ENCODE results near the gene FARP1.

Gene FARP1

GRCh38 chr13:98459171-98459681 is 316.3 kb downstream of the FARP1 start:
- H3K4me3 ChIP-seq (ENCODE audit: low read depth, low read length), result no peak overlapping the region
- TF ChIP-seq, protein P1, sequence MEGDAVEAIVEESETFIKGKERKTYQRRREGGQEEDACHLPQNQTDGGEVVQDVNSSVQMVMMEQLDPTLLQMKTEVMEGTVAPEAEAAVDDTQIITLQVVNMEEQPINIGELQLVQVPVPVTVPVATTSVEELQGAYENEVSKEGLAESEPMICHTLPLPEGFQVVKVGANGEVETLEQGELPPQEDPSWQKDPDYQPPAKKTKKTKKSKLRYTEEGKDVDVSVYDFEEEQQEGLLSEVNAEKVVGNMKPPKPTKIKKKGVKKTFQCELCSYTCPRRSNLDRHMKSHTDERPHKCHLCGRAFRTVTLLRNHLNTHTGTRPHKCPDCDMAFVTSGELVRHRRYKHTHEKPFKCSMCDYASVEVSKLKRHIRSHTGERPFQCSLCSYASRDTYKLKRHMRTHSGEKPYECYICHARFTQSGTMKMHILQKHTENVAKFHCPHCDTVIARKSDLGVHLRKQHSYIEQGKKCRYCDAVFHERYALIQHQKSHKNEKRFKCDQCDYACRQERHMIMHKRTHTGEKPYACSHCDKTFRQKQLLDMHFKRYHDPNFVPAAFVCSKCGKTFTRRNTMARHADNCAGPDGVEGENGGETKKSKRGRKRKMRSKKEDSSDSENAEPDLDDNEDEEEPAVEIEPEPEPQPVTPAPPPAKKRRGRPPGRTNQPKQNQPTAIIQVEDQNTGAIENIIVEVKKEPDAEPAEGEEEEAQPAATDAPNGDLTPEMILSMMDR (IDR thresholded peaks at IDR 0.05; ENCODE audit: control insufficient read depth, extremely low read depth, insufficient read depth), result no peak
- DNase-seq (ENCODE audit: low read depth), result no peak

GRCh38 chr13:98459721-98460370 is 317.0 kb downstream of the FARP1 start:
- no peak for DNase-seq (ENCODE audit: low read depth)
- no peak overlapping the region for H3K4me3 ChIP-seq (ENCODE audit: low read depth, low read length)
- TF ChIP-seq, protein P1 (IDR thresholded peaks at IDR 0.05; ENCODE audit: control insufficient read depth, extremely low read depth, insufficient read depth), result no peak

DNA sequence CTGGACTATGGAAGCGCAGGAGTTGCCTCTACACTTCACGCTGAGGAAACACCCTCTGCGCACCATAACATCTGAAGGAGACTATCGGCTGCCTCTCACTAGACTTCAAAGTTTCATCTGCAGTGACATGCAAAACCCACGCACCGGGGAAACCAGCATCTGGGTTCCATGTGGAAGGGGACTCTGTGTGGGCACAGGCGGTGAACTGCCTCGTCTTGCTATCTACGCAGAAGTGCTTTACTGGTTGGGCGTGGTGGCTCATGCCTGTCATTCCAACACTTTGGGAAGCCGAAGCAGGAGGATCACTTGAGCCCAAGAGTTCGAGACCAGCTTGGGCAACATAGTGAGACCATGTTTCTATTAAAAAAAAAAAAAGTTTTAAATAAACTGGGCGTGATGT is 317.6 kb downstream of the FARP1 start:
- no peak overlapping the region for H3K4me3 ChIP-seq (ENCODE audit: low read depth, low read length)
- no peak for DNase-seq (ENCODE audit: low read depth)
- TF ChIP-seq, protein P1 (IDR thresholded peaks at IDR 0.05; ENCODE audit: control insufficient read depth, extremely low read depth, insufficient read depth), result no peak

DNA sequence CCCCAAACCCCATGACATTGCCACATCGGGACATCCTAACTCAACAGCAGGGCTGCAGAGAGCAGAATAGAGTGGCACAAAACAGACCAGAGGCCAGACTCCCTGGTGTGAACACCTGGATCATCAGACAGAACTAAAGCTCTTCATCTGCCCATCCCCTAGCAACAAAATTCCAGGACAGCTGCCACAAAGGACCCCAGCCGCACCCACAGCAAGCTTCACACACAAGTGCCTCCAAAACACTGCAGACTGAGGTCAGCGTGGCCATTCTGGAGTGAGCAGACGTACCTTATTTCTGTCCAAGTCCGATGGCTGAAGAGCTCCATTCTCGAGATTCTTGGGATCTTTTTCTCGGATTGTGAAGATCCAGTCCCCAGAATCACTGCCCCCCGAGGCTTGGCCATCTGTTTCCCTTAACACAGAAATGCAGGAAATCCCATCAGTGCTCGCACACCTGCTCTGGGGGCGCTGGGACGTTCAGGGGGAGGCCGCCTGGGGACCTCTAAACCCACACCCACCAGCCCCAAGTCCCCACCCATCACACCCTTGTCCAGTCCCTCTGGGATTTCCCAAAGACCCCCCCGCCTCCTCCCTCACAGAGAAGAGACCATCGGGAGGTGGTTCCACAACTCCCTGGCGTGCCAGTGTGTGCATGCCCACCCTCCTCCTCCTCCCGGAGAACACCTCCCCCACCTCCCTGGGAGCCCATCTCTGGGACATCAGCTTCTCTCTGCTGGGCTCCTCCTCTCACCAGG is 318.8 kb downstream of the FARP1 start:
- no peak for DNase-seq (ENCODE audit: low read depth)
- H3K4me3 ChIP-seq (ENCODE audit: low read depth, low read length), result no peak overlapping the region
- TF ChIP-seq, protein P1 (IDR thresholded peaks at IDR 0.05; ENCODE audit: control insufficient read depth, extremely low read depth, insufficient read depth), result no peak

DNA sequence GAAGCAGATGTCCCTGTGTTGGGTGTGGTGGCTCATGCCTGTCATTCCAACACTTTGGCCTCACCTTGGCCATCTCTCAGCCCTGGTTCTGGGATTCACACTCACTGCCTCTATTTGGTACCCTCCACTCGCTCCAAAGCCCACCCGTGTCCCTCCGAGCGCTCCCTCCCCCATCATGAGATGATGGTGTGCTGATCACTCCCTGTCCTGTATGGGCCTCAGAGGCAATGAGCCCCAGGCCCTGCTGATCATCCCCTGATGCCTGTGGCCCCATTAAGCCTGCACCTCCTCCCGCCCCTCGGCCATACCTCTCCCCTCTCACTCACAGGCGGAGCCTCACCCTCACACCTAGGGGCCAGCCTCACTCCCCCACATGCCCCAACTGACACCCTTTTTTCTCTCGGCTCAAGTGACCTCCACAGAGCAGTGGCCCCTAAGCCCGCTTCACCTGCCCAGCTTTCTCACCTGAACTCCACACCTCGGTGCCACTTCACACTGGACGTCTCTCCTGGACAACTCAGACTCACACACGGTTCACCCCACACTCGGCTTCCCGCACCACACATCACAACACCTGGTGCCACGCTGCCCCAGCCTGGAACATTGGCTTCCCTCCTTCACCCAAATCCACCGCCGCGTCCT is 319.5 kb downstream of the FARP1 start:
- TF ChIP-seq, protein P1 (IDR thresholded peaks at IDR 0.05; ENCODE audit: control insufficient read depth, extremely low read depth, insufficient read depth), result no peak
- no peak for DNase-seq (ENCODE audit: low read depth)
- no peak overlapping the region for H3K4me3 ChIP-seq (ENCODE audit: low read depth, low read length)

DNA sequence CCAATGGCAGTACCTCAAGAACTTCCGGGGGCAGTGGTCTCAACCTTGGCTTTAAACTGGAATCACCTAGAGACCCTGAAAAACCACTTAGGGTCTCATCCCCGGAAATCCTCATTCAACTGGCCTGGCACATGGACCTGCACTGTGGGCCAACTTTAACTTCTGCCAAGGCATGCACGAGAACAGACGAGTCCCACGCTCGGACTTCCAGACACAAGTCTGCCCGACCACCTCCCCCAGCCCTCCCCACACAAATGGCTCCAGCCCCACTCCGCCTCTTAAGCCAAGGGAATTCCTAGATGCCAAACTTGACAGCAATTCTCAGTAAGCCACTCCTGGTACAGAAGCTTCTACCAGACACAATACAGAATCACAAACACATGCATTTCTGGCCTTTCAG is 320.1 kb downstream of the FARP1 start:
- DNase-seq (ENCODE audit: low read depth), result no peak
- H3K4me3 ChIP-seq (ENCODE audit: low read depth, low read length), result no peak overlapping the region
- TF ChIP-seq, protein P1 (IDR thresholded peaks at IDR 0.05; ENCODE audit: control insufficient read depth, extremely low read depth, insufficient read depth), result no peak

All from LNCaP clone FGC (cell line).